ENCODE data around the gene PDZD8. TPM values are rescaled to one million over a fixed set of nuclear protein-coding genes. Genes with fewer than 3 reads are reported as not detected.

The PDZD8 gene
- total RNA-seq, 2 donors from 2014 or later, result 22.7 to 38.7 TPM

- H3K9me3 ChIP-seq, result no peaks in the 10 kb centered on the region
- H3K27me3 ChIP-seq (replicated peaks; ENCODE audit: insufficient read depth), result no peaks in the 10 kb centered on the region
- DNase-seq (ENCODE audit: low spot score), result no peak
- TF ChIP-seq POLR2AphosphoS5 (IDR thresholded peaks at IDR 0.05) (no peak), POLR2A (IDR thresholded peaks at IDR 0.05) (no peak), CTCF (IDR thresholded peaks at IDR 0.05) (peak in 3 of 4 experiments; percentile 36 to 54 (median 41))
- H3K36me3 ChIP-seq, result no peaks in the 10 kb centered on the region
- whole genome bisulfite sequencing, result 76% methylated on average over 1 of the region's 1 CpG
- peaks cover 5% of the 10 kb centered on the region for H3K4me1 ChIP-seq (replicated peaks)
- intact Hi-C loops (cut with DNase I), result no loop called here
- H3K4me3 ChIP-seq, result no peak overlapping the region
- H3K27ac ChIP-seq, result no peak overlapping the region
Measured at GRCh38 chr10:117320050-117320665, 55.1 kb downstream of the PDZD8 start.

- intact Hi-C loops (cut with DNase I), result loop anchor here (10.0 kb wide), 1 partner anchor 104 kb away; no protein-coding TSS in a partner anchor
Measured at GRCh38 chr10:117318909-117319308, 56.3 kb downstream of the PDZD8 start.

GRCh38 chr10:117316701-117317100 lies 58.5 kb downstream of the PDZD8 start:
- peaks cover 5% of the 10 kb centered on the region for H3K4me1 ChIP-seq (replicated peaks)
- H3K27me3 ChIP-seq (replicated peaks; ENCODE audit: insufficient read depth), result no peaks in the 10 kb centered on the region
- TF ChIP-seq CTCF (IDR thresholded peaks at IDR 0.05), result no peak
- no peak for TF ChIP-seq POLR2AphosphoS5 (IDR thresholded peaks at IDR 0.05)
- TF ChIP-seq POLR2A (IDR thresholded peaks at IDR 0.05), result no peak
- H3K4me3 ChIP-seq, result no peak overlapping the region
- 97% methylated on average over 2 of the region's 2 CpGs for WGBS
- no peaks in the 10 kb centered on the region for H3K9me3 ChIP-seq
- no peak for DNase-seq (ENCODE audit: low spot score)
- no peaks in the 10 kb centered on the region for H3K36me3 ChIP-seq
- intact Hi-C loops (cut with DNase I), result loop anchor here (10.0 kb wide), 1 partner anchor 102 kb away; no protein-coding TSS in a partner anchor
- H3K27ac ChIP-seq, result no peak overlapping the region

More at GRCh38 chr10:117318909-117319308, 56.3 kb downstream of the PDZD8 start:
- Histone ChIP-seq H3K27ac (no peak overlapping the region), H3K9me3 (no peaks in the 10 kb centered on the region), H3K4me3 (no peak overlapping the region), H3K4me1 (replicated peaks) (peaks cover 5% of the 10 kb centered on the region), H3K36me3 (no peaks in the 10 kb centered on the region), H3K27me3 (replicated peaks; ENCODE audit: insufficient read depth) (no peaks in the 10 kb centered on the region)
- no peak for TF ChIP-seq POLR2A (IDR thresholded peaks at IDR 0.05)
- TF ChIP-seq POLR2AphosphoS5 (IDR thresholded peaks at IDR 0.05), result no peak
- peak in 1 of 4 experiments; percentile 10 for TF ChIP-seq CTCF (IDR thresholded peaks at IDR 0.05)
- DNase-seq (ENCODE audit: low spot score), result no peak

GRCh38 chr10:117313641-117314040 lies 61.6 kb downstream of the PDZD8 start:
- WGBS, result 98% methylated on average over 1 of the region's 1 CpG
- Histone ChIP-seq H3K4me1 (replicated peaks) (peaks cover 2% of the 10 kb centered on the region), H3K27me3 (replicated peaks; ENCODE audit: insufficient read depth) (no peaks in the 10 kb centered on the region), H3K36me3 (no peaks in the 10 kb centered on the region), H3K27ac (no peak overlapping the region), H3K4me3 (no peak overlapping the region), H3K9me3 (no peaks in the 10 kb centered on the region)
- intact Hi-C loops (cut with DNase I), result loop anchor here (10.0 kb wide), 1 partner anchor 99 kb away; no protein-coding TSS in a partner anchor
- DNase-seq (ENCODE audit: low spot score), result no peak
- TF ChIP-seq POLR2AphosphoS5 (IDR thresholded peaks at IDR 0.05), result no peak
- TF ChIP-seq CTCF (IDR thresholded peaks at IDR 0.05), result no peak
- TF ChIP-seq POLR2A (IDR thresholded peaks at IDR 0.05), result no peak

- H3K27ac ChIP-seq, result no peak overlapping the region
- DNase-seq (ENCODE audit: low spot score), result no peak
- 66% methylated on average over 4 of the region's 4 CpGs for WGBS
- intact Hi-C loops (cut with DNase I), result loop anchor here (10.0 kb wide), 1 partner anchor 98 kb away; no protein-coding TSS in a partner anchor
- H3K36me3 ChIP-seq, result no peaks in the 10 kb centered on the region
- no peaks in the 10 kb centered on the region for H3K27me3 ChIP-seq (replicated peaks; ENCODE audit: insufficient read depth)
- no peaks in the 10 kb centered on the region for H3K4me1 ChIP-seq (replicated peaks)
- no peak for TF ChIP-seq POLR2A (IDR thresholded peaks at IDR 0.05)
- TF ChIP-seq CTCF (IDR thresholded peaks at IDR 0.05), result no peak
- TF ChIP-seq POLR2AphosphoS5 (IDR thresholded peaks at IDR 0.05), result no peak
- H3K9me3 ChIP-seq, result no peaks in the 10 kb centered on the region
- H3K4me3 ChIP-seq, result no peak overlapping the region
Measured at GRCh38 chr10:117312430-117312829, 62.8 kb downstream of the PDZD8 start.

All from prostate gland (tissue), 2 donors.